Endothelial cell of umbilical vein (primary cell): Measurements from ENCODE around the gene ZNF100.
"Not testable (repeated sequence)": the region's sequence is repeated elsewhere in the genome, so short reads cannot be mapped to it uniquely, and the experiment has no call there.

ENCODE experiments used
- EZH2 ChIP-seq: IDR thresholded peaks from 2 replicates; pipeline ENCODE4 v1.6.1; 2012; ENCODE audit warnings: borderline replicate concordance, low read depth, mild to moderate bottlenecking, moderate library complexity, low read length, inconsistent platforms; ENCODE audit not compliant: severe bottlenecking
- GATA2 ChIP-seq: IDR thresholded peaks from 2 replicates; pipeline ENCODE4 v1.7.0; 2011; ENCODE audit warnings: low read depth, mild to moderate bottlenecking, moderate library complexity, mixed read lengths, low read length; ENCODE audit not compliant: insufficient read length, insufficient read depth
- POLR2AphosphoS5 ChIP-seq: IDR thresholded peaks from 2 replicates; pipeline ENCODE4 v1.6.1; 2012; ENCODE audit warnings: low read depth, mild to moderate bottlenecking, control low read depth, low read length, moderate library complexity; ENCODE audit not compliant: insufficient read depth

DNA sequence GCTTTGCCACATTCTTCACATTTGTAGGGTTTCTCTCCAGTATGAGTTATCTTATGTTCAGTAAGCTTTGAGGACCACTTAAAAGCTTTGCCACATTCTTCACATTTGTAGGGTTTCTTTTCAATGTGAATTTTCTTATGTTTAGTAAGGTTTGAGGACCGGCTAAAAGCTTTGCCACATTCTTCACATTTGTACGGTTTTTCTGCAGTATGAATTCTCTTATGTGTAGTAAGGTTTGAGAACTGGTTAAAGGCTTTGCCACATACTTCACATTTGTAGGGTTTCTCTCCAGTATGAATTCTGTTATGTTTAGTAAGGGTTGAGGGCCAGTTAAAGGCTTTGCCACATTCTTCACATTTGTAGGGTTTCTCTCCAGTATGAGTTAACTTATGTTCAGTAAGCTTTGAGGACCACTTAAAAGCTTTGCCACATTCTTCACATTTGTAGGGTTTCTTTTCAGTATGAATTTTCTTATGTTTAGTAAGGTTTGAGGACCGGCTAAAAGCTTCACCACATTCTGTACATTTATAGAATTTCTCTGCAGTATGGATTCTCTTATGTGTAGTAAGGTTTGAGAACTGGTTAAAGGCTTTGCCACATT lies 41.1 kb upstream of the ZNF100 start:
- TF ChIP-seq POLR2AphosphoS5, GATA2, EZH2: not testable (repeated sequence)
